Caki2 (cell line): ENCODE data around the gene ARHGAP10. TPM values are rescaled to one million over a fixed set of nuclear protein-coding genes. Genes with fewer than 3 reads are reported as not detected.

Source experiments
- DNase-seq: peaks from one replicate; pipeline ENCODE4 v3.0.0-alpha.2; 2015; ENCODE audit warnings: low read depth
- in situ Hi-C: cut with HindIII; loops from 2 replicates; pipeline ENCODE4 v1.10.0; 2016; ENCODE audit warnings: low sequenced_read_pairs, low pct_unique_long_range_greater_than_20kb, mixed read lengths
- total RNA-seq: library from RNA; depleted of rRNA; stranded (reverse); fragments of >200 nt; shearing (Covaris generic); gene quantifications from 2 replicates; pipeline ENCODE4 v1.2.3, GENCODE V29; 2014; ENCODE audit warnings: low replicate concordance

ARHGAP10 gene
- total RNA-seq, 1 experiment from 2014 or later = 8.3 TPM

- no peak for DNase-seq
- in situ Hi-C loops = no loop called here
Measured at GRCh38 chr4:147809211-147809610, 77.3 kb downstream of the ARHGAP10 start.

DNA sequence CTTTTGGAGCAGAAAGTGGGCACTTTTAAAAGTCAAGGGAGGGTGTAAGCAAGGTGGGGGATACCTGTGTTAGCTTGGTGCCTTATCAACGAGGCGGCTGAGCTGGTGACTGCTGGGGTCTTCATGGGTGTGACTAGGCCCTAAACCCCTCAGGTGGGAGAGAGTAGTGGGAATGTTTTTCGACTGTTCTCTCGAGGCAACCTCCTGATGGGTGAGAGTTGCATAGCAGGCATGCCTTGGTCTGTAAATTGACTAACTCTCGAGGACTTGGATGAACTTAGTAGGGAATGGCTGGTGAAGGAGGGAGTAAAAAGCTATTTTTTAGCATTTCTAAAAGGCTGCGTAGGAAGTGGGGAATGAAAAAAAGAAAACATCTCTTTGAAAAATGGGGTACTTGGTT, 80.0 kb downstream of the ARHGAP10 start:
- in situ Hi-C loops = no loop called here
- DNase-seq = no peak

GRCh38 chr4:147813109-147813773, 81.4 kb downstream of the ARHGAP10 start:
- in situ Hi-C loops = no loop called here
- no peak for DNase-seq

- in situ Hi-C loops = no loop called here
- no peak for DNase-seq
Measured at GRCh38 chr4:147813973-147814372, 82.1 kb downstream of the ARHGAP10 start.

GRCh38 chr4:147814376-147814775, 82.5 kb downstream of the ARHGAP10 start:
- in situ Hi-C loops = no loop called here
- DNase-seq = no peak

- DNase-seq = no peak
- in situ Hi-C loops = no loop called here
Measured at GRCh38 chr4:147815741-147816140, 83.9 kb downstream of the ARHGAP10 start.

DNA sequence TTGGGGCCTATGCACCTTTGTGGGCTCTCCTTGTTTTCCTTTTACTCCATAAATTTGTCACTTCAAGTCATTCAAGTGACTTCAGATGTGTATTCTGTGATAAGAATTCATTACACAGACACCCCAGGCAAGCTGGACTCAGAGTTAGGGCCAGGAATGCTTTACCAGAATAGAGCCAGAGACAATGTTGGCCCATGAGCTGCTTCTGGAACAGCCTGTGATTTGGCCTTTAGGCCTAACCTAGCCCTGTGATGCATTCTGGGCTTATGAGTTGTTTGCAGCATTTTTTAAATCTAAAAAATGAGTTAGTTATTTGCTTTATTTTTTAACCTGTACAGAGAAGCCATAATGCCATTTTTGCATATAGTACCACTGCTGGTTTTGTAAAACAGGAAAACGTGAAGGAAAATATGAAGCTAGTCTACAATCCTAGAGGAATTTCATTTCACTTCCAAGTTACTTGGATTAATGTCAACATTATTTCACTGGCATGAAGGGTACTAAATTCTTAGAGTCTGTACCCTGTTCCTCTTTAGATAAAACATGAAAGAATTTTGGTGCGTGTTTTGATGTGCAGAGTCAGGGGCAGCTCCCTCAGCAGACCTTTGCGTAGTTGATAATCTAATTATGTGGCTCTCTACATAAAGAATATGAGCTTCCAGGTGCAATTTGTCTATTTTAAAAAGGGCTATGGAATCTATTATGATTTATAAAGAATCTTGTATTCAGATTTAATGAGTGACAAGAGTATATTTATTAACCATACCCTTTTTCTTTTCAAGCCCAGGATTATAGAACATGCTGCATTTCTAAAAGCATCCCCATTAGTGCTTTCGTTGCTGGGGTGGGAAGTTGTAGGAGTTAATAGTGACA, 84.7 kb downstream of the ARHGAP10 start:
- in situ Hi-C loops = no loop called here

DNA sequence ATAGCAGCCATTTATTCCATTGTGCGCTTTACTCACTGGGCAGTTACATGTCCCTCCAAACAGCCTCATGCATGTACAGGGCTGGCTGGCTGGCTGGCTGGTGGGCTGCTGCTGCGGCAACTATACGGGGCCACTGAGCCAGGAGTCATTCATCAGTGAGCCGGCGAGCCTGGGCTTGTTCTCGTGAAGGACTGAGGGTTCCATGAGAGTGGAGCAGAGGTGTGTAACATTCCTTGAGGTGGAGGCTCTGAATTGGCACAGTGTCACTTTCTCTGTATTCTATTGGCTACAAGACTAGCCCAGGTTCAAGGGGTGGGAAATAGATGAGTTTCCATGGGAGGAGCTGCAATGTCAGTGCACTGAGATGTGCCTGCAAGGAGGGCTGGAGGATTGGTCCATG, 89.1 kb downstream of the ARHGAP10 start:
- in situ Hi-C loops = no loop called here
- DNase-seq = peak; percentile 37

More for the DNA sequence above, 84.7 kb downstream of the ARHGAP10 start:
- DNase-seq = no peak

GRCh38 chr4:147821555-147821954, 89.7 kb downstream of the ARHGAP10 start:
- in situ Hi-C loops = no loop called here

DNA sequence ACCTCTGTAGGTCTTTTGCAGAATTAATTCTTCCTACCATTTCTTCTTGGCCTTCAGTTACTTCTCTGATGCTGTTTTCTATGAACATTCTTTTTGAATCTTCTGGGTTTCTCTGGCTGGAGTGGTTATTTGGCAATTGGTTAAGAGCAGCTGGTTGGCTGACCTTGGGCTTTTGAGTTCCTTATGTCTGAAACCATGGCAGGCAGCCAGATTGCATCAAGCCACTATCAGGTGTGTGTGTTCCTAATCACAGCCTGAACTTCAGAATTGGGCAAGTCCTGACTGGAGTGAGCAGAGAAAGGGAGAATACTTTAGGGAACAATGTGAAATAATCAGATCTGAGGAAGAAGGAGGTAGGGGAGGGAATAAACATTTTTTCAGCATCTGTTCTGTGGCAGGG, 90.2 kb downstream of the ARHGAP10 start:
- in situ Hi-C loops = no loop called here
- no peak for DNase-seq

More at GRCh38 chr4:147821555-147821954, 89.7 kb downstream of the ARHGAP10 start:
- DNase-seq = no peak

DNA sequence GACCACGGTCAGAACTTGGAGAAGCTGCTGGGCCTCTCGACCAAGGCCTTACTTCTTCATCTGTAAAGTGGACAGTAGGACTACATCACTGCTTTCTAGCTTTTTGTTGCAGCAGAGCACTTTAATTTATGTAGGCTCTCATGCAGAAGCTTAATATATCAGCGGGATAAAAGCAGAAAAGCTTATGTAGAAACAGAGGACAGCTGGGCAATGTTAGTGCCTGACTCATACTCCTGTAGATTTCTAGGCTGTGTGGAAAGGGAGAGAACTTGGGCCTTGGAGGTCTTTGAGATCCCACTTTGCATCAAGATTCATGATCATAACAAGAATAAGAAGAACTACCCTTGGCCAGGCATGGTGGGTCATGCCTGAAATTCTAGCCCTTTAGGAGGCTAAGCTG, 91.2 kb downstream of the ARHGAP10 start:
- in situ Hi-C loops = no loop called here
- no peak for DNase-seq

DNA sequence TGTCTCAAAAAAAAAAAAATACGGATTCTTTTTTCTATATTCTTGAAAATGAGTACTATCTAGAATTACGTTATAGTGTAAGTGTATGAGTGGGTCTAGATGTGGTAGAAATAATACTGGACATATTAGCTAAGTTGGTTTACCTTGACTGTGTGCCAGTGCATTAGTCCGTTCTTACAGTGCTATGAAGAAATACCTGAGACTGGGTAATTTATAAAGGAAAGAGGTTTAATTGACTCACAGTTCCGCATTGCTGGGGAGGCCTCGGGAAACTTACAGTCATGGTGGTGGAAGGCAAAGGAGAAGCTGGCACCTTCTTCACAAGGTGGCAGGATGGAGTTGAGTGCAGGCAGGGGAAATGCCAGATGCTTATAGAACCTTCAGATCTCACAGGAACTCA, 92.4 kb downstream of the ARHGAP10 start:
- in situ Hi-C loops = no loop called here
- no peak for DNase-seq

DNA sequence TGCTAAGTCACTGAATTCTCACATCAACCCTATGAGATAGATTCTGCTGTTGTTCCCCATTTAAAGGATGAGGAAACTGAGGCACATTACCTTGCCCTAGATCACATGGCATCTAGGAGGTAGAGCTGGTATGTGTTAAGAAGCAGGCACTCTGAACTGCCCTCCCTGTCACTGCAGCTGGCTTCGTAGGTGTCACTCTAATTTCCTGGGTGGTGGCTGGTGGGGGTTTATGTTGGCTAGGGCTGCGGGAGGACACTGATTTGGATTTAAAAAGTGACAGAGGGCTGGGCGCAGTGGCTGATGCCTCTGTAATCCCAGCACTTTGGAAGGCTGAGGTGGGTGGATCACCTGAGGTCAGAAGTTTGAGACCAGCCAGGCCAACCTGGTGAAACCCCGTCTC, 93.0 kb downstream of the ARHGAP10 start:
- DNase-seq = no peak
- in situ Hi-C loops = no loop called here

GRCh38 chr4:147825451-147826287, 93.8 kb downstream of the ARHGAP10 start:
- DNase-seq = no peak

GRCh38 chr4:147826288-147826646, 94.4 kb downstream of the ARHGAP10 start:
- in situ Hi-C loops = no loop called here
- no peak for DNase-seq

More at GRCh38 chr4:147825451-147826287, 93.8 kb downstream of the ARHGAP10 start:
- in situ Hi-C loops = no loop called here

DNA sequence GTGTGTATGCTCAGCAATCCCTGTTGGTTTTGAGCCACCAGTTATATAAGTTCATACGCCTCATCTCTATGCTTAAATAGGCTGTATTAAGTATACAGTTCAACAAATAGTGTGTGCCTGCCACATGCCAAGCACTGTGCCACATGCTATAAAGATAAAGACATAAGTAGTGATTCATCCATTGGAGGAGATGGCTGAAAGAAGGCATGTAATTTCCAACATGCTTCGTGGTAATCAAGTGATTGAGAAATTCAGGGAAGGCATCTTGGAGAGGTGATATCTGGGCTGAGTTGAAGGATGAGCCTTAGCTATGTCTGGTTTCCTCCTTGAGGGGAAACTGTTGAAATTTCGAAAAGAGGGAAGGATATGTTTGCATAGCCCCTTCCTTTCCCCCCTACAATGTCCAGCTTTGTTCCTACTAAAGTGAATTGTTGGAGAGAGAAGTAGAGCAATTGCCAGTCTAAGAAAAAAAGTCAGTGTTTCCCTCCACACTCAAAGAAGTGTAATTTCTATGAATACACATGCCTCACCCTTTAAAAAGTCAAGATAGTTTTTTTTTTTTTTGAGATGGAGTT, 96.5 kb downstream of the ARHGAP10 start:
- in situ Hi-C loops = no loop called here
- no peak for DNase-seq

GRCh38 chr4:147829401-147830101, 97.7 kb downstream of the ARHGAP10 start:
- in situ Hi-C loops = no loop called here
- no peak for DNase-seq

GRCh38 chr4:147830102-147830463, 98.2 kb downstream of the ARHGAP10 start:
- no peak for DNase-seq
- in situ Hi-C loops = no loop called here
